ENCODE measurements around the gene NAPEPLD.

DNA sequence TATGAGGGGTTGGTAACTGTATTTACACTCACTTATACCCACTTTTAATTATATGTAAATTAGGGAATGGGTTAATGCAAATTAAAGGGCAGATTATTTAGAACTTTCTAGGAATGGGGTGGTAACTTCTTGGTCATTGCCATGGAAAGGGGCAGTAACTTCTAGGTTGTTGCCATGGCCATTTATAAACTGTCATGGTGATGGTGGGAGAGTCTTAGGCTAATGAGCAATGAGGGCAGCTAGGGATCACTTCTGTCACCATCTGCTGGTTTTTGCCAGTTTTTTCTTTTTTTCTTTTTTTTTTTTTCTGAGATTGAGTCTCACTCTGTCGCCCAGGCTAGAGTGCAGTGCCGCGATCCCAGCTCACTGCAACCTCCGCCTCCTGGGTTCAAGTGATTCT is 33.1 kb downstream of the NAPEPLD start:
- TF ChIP-seq, protein P1, sequence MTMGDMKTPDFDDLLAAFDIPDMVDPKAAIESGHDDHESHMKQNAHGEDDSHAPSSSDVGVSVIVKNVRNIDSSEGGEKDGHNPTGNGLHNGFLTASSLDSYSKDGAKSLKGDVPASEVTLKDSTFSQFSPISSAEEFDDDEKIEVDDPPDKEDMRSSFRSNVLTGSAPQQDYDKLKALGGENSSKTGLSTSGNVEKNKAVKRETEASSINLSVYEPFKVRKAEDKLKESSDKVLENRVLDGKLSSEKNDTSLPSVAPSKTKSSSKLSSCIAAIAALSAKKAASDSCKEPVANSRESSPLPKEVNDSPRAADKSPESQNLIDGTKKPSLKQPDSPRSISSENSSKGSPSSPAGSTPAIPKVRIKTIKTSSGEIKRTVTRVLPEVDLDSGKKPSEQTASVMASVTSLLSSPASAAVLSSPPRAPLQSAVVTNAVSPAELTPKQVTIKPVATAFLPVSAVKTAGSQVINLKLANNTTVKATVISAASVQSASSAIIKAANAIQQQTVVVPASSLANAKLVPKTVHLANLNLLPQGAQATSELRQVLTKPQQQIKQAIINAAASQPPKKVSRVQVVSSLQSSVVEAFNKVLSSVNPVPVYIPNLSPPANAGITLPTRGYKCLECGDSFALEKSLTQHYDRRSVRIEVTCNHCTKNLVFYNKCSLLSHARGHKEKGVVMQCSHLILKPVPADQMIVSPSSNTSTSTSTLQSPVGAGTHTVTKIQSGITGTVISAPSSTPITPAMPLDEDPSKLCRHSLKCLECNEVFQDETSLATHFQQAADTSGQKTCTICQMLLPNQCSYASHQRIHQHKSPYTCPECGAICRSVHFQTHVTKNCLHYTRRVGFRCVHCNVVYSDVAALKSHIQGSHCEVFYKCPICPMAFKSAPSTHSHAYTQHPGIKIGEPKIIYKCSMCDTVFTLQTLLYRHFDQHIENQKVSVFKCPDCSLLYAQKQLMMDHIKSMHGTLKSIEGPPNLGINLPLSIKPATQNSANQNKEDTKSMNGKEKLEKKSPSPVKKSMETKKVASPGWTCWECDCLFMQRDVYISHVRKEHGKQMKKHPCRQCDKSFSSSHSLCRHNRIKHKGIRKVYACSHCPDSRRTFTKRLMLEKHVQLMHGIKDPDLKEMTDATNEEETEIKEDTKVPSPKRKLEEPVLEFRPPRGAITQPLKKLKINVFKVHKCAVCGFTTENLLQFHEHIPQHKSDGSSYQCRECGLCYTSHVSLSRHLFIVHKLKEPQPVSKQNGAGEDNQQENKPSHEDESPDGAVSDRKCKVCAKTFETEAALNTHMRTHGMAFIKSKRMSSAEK (CRISPR knock-in tag; IDR thresholded peaks at IDR 0.05; ENCODE audit: borderline replicate concordance), result no peak
- TF ChIP-seq CTCF (IDR thresholded peaks at IDR 0.05), result no peak
- TF ChIP-seq ZNF138 (CRISPR knock-in tag; conservative IDR thresholded peaks at IDR 0.05), result no peak
- TF ChIP-seq USF2 (CRISPR knock-in tag; IDR thresholded peaks at IDR 0.05), result no peak
- no peak for TF ChIP-seq MAX (CRISPR knock-in tag; IDR thresholded peaks at IDR 0.05)
- TF ChIP-seq, protein P2, sequence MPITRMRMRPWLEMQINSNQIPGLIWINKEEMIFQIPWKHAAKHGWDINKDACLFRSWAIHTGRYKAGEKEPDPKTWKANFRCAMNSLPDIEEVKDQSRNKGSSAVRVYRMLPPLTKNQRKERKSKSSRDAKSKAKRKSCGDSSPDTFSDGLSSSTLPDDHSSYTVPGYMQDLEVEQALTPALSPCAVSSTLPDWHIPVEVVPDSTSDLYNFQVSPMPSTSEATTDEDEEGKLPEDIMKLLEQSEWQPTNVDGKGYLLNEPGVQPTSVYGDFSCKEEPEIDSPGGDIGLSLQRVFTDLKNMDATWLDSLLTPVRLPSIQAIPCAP (CRISPR knock-in tag; IDR thresholded peaks at IDR 0.05), result no peak
